Measurements from ENCODE around the gene PPP1R12B.
"Not testable (repeated sequence)": the region's sequence is repeated elsewhere in the genome, so short reads cannot be mapped to it uniquely, and the experiment has no call there.

The PPP1R12B gene

GRCh38 chr1:202406896-202407295, 58.4 kb downstream of the PPP1R12B start:
- FAIRE-seq: peak; percentile 57

GRCh38 chr1:202407378-202407777, 58.9 kb downstream of the PPP1R12B start:
- FAIRE-seq: not testable (repeated sequence)

GRCh38 chr1:202410251-202410650, 61.8 kb downstream of the PPP1R12B start:
- not testable (repeated sequence) for FAIRE-seq

- FAIRE-seq: not testable (repeated sequence)
Observed at GRCh38 chr1:202410854-202411357, 62.4 kb downstream of the PPP1R12B start.

GRCh38 chr1:202411422-202411821, 62.9 kb downstream of the PPP1R12B start:
- FAIRE-seq: no peak

- FAIRE-seq: not testable (repeated sequence)
Observed at GRCh38 chr1:202412421-202412820, 63.9 kb downstream of the PPP1R12B start.

GRCh38 chr1:202416641-202417040, 68.1 kb downstream of the PPP1R12B start:
- FAIRE-seq: no peak

- not testable (repeated sequence) for FAIRE-seq
Observed at GRCh38 chr1:202417141-202417540, 68.6 kb downstream of the PPP1R12B start.

GRCh38 chr1:202417762-202418201, 69.3 kb downstream of the PPP1R12B start:
- FAIRE-seq: not testable (repeated sequence)

GRCh38 chr1:202419731-202420130, 71.2 kb downstream of the PPP1R12B start:
- FAIRE-seq: not testable (repeated sequence)

GRCh38 chr1:202420422-202421094, 72.1 kb downstream of the PPP1R12B start:
- FAIRE-seq: not testable (repeated sequence)

GRCh38 chr1:202422709-202423108, 74.2 kb downstream of the PPP1R12B start:
- not testable (repeated sequence) for FAIRE-seq

GRCh38 chr1:202424260-202424659, 75.8 kb downstream of the PPP1R12B start:
- FAIRE-seq: not testable (repeated sequence)

GRCh38 chr1:202430111-202430510, 81.6 kb downstream of the PPP1R12B start:
- FAIRE-seq: not testable (repeated sequence)

GRCh38 chr1:202432338-202432737, 83.8 kb downstream of the PPP1R12B start:
- not testable (repeated sequence) for FAIRE-seq

GRCh38 chr1:202433155-202434043, 84.9 kb downstream of the PPP1R12B start:
- FAIRE-seq: no peak

- FAIRE-seq: no peak
Observed at GRCh38 chr1:202434059-202434458, 85.6 kb downstream of the PPP1R12B start.

GRCh38 chr1:202438393-202439174, 90.1 kb downstream of the PPP1R12B start:
- no peak for FAIRE-seq

GRCh38 chr1:202439308-202439707, 90.8 kb downstream of the PPP1R12B start:
- FAIRE-seq: no peak

GRCh38 chr1:202448140-202448539, 99.6 kb downstream of the PPP1R12B start:
- not testable (repeated sequence) for FAIRE-seq

GRCh38 chr1:202451641-202452040, 103.1 kb downstream of the PPP1R12B start:
- FAIRE-seq: not testable (repeated sequence)

- FAIRE-seq: no peak
Observed at GRCh38 chr1:202452508-202452907, 104.0 kb downstream of the PPP1R12B start.

Data from TTC549 (cell line).